RWPE1 (cell line): Measurements from ENCODE around the gene CDC42EP3.

Experiments used
- CTCF ChIA-PET: fragments of 350-600 bp; sonication (Branson Sonifier 250); formaldehyde crosslinking; extraction: SDS; loops from one replicate; lab custom pipeline; 2021; lab: Yijun Ruan, JAX
- POLR2A ChIA-PET: fragments of 400-600 bp; formaldehyde crosslinking; extraction: SDS; loops from one replicate; lab custom pipeline; 2020; ENCODE audit warnings: antibody characterized with exemption; ENCODE audit not compliant: low non-redundant PET; lab: Yijun Ruan, JAX
- DNase-seq: peaks from one replicate; pipeline ENCODE4 v3.0.0; 2012; ENCODE audit warnings: low spot score
- H3K27ac ChIP-seq: fragments of 450-650 bp; 2 replicates; pipeline ENCODE4 v1.5.1; 2017
- TF ChIP-seq, protein P1 (sequence below): fragments of 450-650 bp; conservative IDR thresholded peaks from 2 replicates; pipeline ENCODE4 v1.5.1; 2017; ENCODE audit warnings: low read depth, mild to moderate bottlenecking

CDC42EP3 gene

DNA sequence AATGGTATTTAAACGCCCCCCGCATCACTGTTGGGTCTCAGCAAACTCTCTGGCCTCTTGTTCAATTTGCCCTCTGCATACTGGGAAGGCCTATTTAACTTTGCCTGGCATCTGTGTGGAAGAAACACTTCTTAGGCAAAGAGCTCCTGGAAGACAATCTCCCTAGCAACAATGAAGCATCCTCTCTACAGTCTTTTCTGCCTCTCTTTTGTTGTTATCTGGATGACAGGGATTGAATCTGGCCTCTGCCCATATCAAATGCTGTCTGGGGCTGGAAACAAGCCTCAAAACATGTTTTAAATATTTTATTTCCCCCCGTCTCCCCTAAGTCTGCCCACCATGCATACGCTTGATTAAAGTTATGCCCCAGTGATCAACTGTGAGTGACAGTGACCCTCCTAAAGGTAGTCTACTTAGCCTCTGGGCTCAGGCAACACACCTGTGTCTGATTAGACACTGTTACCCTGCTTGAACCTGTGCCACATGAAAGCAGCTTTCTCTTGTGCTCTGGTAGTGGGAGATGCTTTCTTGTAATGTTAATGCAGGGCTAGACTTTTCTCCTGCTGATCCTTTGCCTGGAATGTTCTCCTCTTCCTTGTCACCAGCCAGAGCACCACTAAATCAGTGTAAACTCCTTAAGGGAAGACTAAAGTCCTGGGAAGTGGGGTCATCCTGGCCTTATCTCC lies 34.9 kb downstream of the CDC42EP3 start:
- no peak for DNase-seq
- POLR2A ChIA-PET = no interaction called here
- peak overlapping the region; percentile 68; the same call in 1 of the 2 replicates for H3K27ac ChIP-seq
- TF ChIP-seq, protein P1, sequence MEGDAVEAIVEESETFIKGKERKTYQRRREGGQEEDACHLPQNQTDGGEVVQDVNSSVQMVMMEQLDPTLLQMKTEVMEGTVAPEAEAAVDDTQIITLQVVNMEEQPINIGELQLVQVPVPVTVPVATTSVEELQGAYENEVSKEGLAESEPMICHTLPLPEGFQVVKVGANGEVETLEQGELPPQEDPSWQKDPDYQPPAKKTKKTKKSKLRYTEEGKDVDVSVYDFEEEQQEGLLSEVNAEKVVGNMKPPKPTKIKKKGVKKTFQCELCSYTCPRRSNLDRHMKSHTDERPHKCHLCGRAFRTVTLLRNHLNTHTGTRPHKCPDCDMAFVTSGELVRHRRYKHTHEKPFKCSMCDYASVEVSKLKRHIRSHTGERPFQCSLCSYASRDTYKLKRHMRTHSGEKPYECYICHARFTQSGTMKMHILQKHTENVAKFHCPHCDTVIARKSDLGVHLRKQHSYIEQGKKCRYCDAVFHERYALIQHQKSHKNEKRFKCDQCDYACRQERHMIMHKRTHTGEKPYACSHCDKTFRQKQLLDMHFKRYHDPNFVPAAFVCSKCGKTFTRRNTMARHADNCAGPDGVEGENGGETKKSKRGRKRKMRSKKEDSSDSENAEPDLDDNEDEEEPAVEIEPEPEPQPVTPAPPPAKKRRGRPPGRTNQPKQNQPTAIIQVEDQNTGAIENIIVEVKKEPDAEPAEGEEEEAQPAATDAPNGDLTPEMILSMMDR = no peak
- CTCF ChIA-PET = interaction anchor here (0.6 to 1.0 kb wide), 2 partner anchors 159 to 196 kb away, joined by 3 read pairs; no protein-coding TSS in a partner anchor

DNA sequence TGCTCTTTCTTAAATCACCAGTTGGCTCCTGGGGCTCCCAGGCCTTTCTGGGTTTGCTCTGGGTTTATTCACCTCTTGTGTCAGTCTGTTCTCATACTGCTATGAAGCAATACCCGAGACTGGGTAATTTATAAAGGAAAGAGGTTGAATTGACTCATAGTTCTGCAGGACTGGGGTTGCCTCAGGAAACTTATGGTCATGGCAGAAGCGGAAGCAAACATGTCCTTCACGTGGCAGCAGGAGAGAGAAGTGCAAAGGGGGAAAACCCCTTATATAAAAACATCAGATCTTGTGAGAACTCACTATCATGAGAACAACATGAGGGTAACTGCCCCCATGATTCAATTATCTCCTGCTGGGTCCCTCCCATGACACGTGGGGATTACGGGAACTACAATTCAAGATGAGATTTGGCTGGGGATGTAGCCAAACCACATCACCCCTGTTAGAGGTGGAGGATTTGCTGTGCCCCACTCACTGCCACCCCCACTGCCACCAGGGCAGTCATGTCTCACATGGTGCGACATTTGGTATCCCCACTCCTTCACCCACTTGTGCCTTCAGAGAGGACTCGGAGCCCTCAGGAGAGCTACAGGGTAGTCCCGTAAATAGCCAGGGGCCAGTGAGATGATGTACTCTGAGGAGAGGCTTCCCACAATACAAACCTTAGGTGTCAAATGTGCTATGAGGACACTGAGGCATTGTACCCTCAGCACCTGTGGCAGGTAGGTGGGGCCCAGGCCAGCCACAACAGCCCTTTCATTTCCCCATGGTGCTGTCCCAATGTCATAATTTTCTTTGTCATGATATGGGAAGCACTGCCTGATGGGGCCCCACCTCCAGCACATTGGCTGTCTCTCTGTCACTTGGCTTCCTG lies 35.7 kb downstream of the CDC42EP3 start:
- CTCF ChIA-PET = interaction anchor here (1.0 kb wide), 1 partner anchor 197 kb away, joined by 3 read pairs; no protein-coding TSS in a partner anchor
- peak; percentile 26 for DNase-seq
- H3K27ac ChIP-seq = peak overlapping the region; percentile 68
- POLR2A ChIA-PET = no interaction called here
- TF ChIP-seq, protein P1 = no peak

DNA sequence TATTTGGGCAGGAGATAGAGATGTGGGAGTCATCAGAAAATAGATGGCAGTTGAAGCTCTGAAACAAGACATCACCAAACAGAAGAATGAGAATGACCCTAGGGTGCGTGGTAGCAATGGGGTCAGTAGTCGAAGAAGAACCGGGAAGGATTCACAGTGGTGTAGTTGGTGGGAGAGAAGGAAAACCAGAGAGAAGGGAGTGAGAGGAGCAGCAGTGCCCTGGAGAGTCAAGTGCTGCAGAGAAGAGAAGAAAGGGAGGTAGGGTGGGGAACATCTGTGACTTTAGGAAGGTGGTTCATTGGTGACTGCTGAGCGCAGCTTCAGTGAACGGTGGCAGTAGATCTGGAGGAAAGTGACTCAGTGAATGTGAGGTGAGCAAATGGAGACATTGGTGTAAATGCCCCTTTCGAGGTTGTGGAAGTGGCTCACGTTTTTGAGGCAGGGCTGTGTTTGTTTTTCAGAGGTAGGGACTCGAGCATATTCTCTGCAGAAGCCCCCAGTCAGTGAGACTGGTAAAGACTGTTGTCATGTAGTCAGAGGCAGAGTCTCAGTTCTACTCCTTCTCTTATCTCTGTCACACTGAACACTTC lies 36.4 kb downstream of the CDC42EP3 start:
- DNase-seq = no peak
- POLR2A ChIA-PET = no interaction called here
- peak overlapping the region; percentile 68 for H3K27ac ChIP-seq
- CTCF ChIA-PET = no interaction called here
- TF ChIP-seq, protein P1 = no peak

DNA sequence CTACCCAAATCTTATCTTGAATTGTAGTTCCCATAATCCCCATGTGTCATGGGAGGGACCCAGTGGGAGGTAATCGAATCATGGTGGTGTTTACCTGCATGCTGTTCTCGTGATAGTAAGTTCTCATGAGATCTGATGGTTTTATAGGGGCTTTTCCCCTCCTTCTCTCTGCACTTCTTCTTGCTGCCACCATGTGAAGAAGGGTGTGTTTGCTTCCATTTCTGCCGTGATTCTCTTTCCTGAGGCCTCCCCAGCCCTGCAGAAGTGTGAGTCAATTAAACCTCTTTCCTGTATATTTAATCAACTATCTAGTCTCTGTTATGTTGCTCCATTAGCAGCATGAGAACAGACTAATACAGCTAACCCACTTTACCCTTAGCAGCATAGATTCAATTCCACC lies 37.6 kb downstream of the CDC42EP3 start:
- H3K27ac ChIP-seq = no peak overlapping the region
- CTCF ChIA-PET = interaction anchor here (0.7 to 1.1 kb wide), 2 partner anchors 11 to 31 kb away, joined by 3 read pairs; no protein-coding TSS in a partner anchor
- TF ChIP-seq, protein P1 = no peak
- POLR2A ChIA-PET = no interaction called here
- DNase-seq = no peak

DNA sequence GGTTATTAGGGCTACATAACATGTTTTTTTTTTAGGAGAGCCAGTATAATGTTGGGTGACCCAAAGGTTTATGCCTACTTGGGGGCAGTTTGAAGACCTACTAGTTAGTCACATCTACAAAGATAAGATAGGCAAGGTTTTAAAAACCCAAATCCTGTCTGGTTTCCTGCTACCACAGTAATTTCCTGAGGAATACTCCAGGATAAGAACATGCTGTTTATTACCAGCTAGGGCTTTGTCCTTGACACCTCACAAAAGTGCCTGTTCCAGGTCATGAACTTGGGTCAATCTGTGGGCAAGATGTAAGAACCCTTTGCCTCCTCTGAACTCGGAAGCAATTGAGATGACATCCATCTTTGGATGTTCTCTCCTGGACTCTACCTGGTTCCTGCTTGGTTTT lies 38.2 kb downstream of the CDC42EP3 start:
- no peak overlapping the region for H3K27ac ChIP-seq
- TF ChIP-seq, protein P1 = no peak
- POLR2A ChIA-PET = no interaction called here
- DNase-seq = no peak
- CTCF ChIA-PET = interaction anchor here (1.1 kb wide), 1 partner anchor 11 kb away, joined by 3 read pairs; no protein-coding TSS in a partner anchor

DNA sequence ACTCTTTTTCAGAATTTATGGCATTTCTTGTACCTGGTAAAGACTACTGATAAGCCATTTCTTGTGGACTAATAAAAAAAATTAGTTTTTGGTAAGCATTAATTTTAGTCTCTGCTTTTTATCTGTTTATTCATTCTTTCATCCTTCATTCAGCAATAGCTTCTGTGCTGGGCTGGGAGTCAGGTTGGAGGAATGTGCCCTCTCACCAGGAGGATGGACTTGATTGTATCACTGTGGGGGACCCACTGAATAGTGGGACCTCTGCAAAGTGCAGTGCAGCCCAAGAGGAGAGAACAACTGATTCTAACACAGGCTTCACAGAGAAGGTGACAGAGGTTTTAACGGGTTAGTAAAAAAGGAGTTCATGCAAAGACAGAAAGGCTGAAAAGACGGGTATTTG lies 39.1 kb downstream of the CDC42EP3 start:
- no peak for DNase-seq
- ChIA-PET CTCF (no interaction called here), POLR2A (no interaction called here)
- no peak overlapping the region for H3K27ac ChIP-seq
- TF ChIP-seq, protein P1 = no peak
